ENCODE results near the gene THADA.
"Not testable (repeated sequence)": the region's sequence is repeated elsewhere in the genome, so short reads cannot be mapped to it uniquely, and the experiment has no call there.

The THADA gene

GRCh38 chr2:43193652-43194120 lies 402.2 kb downstream of the THADA start:
- Histone ChIP-seq H3K9me3 (ENCODE audit: control insufficient read depth, low read length) (no peaks in the 10 kb centered on the region), H3K27me3 (ENCODE audit: control insufficient read depth, insufficient read depth, low read length) (no peaks in the 10 kb centered on the region), H3K79me2 (no peaks in the 10 kb centered on the region), H3K4me1 (no peaks in the 10 kb centered on the region), H3K27ac (no peak overlapping the region), H3K36me3 (ENCODE audit: control insufficient read depth, insufficient read depth, low read length) (no peaks in the 10 kb centered on the region), H2AFZ (no peak overlapping the region), H3K4me3 (ENCODE audit: low read depth, low read length) (no peak overlapping the region), H3K4me2 (ENCODE audit: low read length) (no peak overlapping the region), H3K9ac (no peak overlapping the region)
- no peak for TF ChIP-seq CTCF (IDR thresholded peaks at IDR 0.05)

GRCh38 chr2:43192744-43193651 lies 402.8 kb downstream of the THADA start:
- no peak overlapping the region for H3K9ac ChIP-seq
- H3K27ac ChIP-seq = no peak overlapping the region
- TF ChIP-seq CTCF (IDR thresholded peaks at IDR 0.05) = no peak
- H3K79me2 ChIP-seq = no peaks in the 10 kb centered on the region
- H3K27me3 ChIP-seq (ENCODE audit: control insufficient read depth, insufficient read depth, low read length) = no peaks in the 10 kb centered on the region
- H3K4me3 ChIP-seq (ENCODE audit: low read depth, low read length) = no peak overlapping the region
- no peak overlapping the region for H2AFZ ChIP-seq
- no peaks in the 10 kb centered on the region for H3K9me3 ChIP-seq (ENCODE audit: control insufficient read depth, low read length)
- no peaks in the 10 kb centered on the region for H3K36me3 ChIP-seq (ENCODE audit: control insufficient read depth, insufficient read depth, low read length)
- no peaks in the 10 kb centered on the region for H3K4me1 ChIP-seq
- H3K4me2 ChIP-seq (ENCODE audit: low read length) = no peak overlapping the region

- TF ChIP-seq CTCF (IDR thresholded peaks at IDR 0.05) = no peak
- Histone ChIP-seq H3K4me3 (ENCODE audit: low read depth, low read length) (no peak overlapping the region), H3K4me2 (ENCODE audit: low read length) (no peak overlapping the region), H2AFZ (no peak overlapping the region), H3K36me3 (ENCODE audit: control insufficient read depth, insufficient read depth, low read length) (no peaks in the 10 kb centered on the region), H3K27ac (no peak overlapping the region), H3K9me3 (ENCODE audit: control insufficient read depth, low read length) (no peaks in the 10 kb centered on the region), H3K4me1 (no peaks in the 10 kb centered on the region), H3K9ac (no peak overlapping the region), H3K27me3 (ENCODE audit: control insufficient read depth, insufficient read depth, low read length) (no peaks in the 10 kb centered on the region), H3K79me2 (no peaks in the 10 kb centered on the region)
Measured at GRCh38 chr2:43191947-43192516, 403.8 kb downstream of the THADA start.

- H3K4me3 ChIP-seq (ENCODE audit: low read depth, low read length) = no peak overlapping the region
- no peaks in the 10 kb centered on the region for H3K9me3 ChIP-seq (ENCODE audit: control insufficient read depth, low read length)
- H3K79me2 ChIP-seq = no peaks in the 10 kb centered on the region
- H2AFZ ChIP-seq = no peak overlapping the region
- no peaks in the 10 kb centered on the region for H3K27me3 ChIP-seq (ENCODE audit: control insufficient read depth, insufficient read depth, low read length)
- H3K36me3 ChIP-seq (ENCODE audit: control insufficient read depth, insufficient read depth, low read length) = no peaks in the 10 kb centered on the region
- no peak overlapping the region for H3K9ac ChIP-seq
- H3K4me1 ChIP-seq = no peaks in the 10 kb centered on the region
- TF ChIP-seq CTCF (IDR thresholded peaks at IDR 0.05) = no peak
- H3K27ac ChIP-seq = no peak overlapping the region
- no peak overlapping the region for H3K4me2 ChIP-seq (ENCODE audit: low read length)
Measured at GRCh38 chr2:43190311-43191052, 405.4 kb downstream of the THADA start.

- not testable (repeated sequence) for H3K9me3 ChIP-seq (ENCODE audit: control insufficient read depth, low read length); H3K27me3 ChIP-seq (ENCODE audit: control insufficient read depth, insufficient read depth, low read length); H3K36me3 ChIP-seq (ENCODE audit: control insufficient read depth, insufficient read depth, low read length); H3K27ac ChIP-seq; H3K9ac ChIP-seq; H3K4me3 ChIP-seq (ENCODE audit: low read depth, low read length); H2AFZ ChIP-seq; H3K4me2 ChIP-seq (ENCODE audit: low read length); H3K79me2 ChIP-seq; H3K4me1 ChIP-seq
Measured at GRCh38 chr2:43189861-43190260, 406.0 kb downstream of the THADA start.

Measured in parathyroid adenoma (tissue), 2 donors.